ENCODE data around the gene ZNF683.

ZNF683 gene

DNA sequence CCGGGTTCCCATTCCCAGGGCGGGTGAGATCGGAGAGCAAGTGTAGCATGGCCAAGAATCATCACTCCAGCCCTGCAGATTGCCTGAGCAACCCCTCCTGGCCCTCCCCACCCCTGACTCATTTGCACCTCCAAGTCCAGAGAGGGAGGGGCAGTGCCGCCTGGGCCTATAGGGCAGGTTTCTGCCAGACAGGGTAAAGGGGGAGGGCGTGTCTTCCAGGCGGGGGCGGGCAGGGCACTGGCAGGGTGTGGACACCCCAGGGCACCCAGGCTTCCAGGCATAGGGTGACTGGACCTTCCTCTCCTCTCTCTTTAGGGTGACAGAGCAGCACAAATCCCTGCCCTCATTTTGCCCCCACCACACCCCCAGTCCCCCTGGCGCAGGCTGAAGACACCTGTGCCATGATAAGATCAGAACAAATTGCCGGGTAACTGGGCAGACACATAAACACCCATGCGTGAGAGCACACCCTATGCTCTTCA lies 15.4 kb downstream of the ZNF683 start:
- no peak for DNase-seq

DNA sequence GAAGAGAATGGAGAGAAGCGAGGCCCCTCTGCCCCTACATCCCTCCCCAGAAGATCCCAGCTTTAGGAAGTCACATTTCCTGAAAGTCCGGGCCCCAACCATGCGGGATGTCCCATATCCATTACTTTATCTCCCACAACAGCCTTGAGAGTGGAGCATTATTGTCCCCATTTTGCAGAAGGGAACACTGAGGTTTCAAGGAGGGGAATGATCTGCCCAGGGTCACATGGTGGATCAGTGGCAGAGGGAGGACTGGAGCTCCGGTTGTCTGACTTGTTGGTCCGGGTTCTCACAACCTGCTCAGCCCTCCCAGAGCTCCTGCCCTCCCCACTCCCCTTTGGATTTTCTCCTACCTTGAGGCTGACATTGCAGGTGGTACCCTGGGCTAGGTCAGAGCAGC lies 16.4 kb downstream of the ZNF683 start:
- DNase-seq: no peak

- no peak for DNase-seq
These were observed 17.6 kb downstream of the ZNF683 start for GRCh38 chr1:26354972-26355371.

- no peak for DNase-seq
These were observed 18.4 kb downstream of the ZNF683 start, which contains the start of gene CRYBG2 for GRCh38 chr1:26353976-26354820. CRYBG2 (minus strand) TSS chr1:26354130; CDS start chr1:26346657, 7,473 bp downstream.

DNA sequence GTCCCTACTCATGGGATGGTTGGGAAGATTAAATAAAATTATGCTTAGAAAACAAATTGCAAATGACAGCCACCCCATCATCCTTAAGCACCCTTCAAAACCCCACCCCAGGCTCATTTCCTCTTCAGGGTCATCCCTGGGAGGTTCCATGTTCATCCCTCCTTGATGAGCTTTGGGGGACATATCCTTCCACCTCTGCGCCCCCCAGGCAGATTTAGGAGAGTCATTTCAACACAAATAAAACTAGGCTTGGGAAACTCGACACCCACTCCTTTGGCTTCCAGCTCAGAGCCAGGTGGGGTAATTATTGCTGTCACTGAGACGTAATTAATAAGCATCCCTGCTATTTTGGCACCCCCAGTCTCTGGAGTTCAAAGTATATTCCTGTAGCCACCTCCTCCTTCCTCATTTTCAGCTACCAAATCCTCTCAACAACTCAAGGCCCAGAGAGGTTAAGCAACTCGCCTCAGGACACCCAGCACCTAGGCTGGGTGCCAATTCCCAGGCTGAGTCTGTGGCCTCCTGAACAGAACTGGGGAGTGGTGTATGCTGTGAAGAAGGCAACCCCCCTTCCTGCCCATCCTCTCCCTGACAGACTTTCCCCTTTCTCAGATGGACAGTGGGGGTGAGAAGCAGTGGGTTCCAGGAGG lies 19.2 kb downstream of the ZNF683 start:
- no peak for DNase-seq

GRCh38 chr1:26352338-26352679 lies 20.2 kb downstream of the ZNF683 start:
- DNase-seq: no peak

GRCh38 chr1:26351590-26352337 lies 20.8 kb downstream of the ZNF683 start:
- DNase-seq: no peak

DNA sequence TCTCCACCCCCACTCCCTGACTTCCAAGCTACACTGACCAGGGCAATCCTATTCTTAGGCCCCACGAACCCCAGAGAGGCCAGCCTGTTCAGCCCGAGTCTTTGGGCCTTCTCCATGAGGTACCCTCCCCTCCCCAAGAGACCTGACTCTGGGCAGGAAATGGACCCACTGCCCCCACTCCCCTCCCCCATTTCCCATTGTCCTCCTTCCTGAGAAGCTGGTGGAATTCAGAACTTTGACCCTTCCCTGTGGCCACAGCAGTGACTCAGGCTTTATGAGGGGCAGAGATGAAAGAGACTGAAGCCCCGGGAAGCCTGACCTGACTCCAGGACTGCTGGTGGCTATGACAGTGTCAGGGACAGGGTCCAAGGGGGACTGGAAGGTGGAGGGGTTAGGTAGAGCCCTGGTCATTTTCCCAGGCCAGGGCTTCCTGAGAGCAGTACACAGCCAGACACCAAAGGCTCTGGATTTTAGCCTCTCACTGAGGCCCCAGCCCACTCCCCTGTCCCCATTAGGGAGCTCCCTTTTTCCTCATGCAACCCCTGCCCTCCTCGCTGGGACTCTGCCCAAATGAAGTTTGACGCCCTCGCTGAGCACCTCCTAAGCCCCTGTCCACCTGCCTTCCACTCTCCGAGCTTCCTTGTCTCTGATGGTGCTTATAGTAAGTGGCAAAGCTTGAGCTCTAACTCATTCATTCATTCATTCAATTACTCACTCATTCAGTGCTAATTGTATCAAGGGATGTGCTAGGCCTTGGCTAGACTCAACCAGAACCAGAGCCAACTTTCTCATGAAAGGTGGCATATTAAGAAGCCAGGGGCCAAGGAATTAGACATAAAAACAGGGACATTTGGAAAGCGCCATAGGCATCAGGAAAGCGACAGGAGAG lies 21.6 kb downstream of the ZNF683 start:
- no peak for DNase-seq

GRCh38 chr1:26350343-26350700 lies 22.2 kb downstream of the ZNF683 start:
- DNase-seq: no peak

GRCh38 chr1:26349877-26350244 lies 22.7 kb downstream of the ZNF683 start:
- no peak for DNase-seq

DNA sequence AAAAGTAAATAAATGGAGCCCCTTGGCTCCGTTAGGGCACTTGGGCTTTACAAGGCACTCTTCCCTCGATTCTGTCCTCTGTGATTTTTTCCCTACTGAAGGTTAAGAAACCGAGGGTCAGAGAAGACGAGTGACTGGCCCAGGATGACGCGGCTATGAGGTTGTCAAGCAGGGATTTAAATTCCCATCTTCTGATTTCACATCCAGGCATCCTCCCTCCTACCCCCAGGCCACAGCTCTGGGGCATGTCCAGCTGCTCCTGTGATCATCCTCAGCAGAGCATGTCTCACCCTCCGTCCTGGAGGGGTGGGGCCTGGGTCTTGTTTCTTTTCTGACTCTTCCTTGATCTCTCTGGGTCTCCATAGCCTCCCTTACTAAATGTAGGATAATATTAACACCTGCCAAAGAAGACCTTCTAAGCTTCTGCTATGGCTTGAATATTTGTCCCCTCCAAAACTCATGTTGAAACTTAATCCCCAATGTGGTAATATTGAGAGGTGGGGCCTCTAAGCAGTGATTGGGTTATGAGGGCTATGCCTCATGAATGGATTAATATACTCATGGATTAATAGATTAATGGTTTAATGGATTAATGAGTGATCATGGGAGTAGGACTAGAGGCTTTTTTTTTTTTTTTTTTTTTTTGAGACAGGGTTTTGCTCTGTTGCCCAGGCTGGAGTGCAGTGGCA lies 23.2 kb downstream of the ZNF683 start:
- no peak for DNase-seq

GRCh38 chr1:26346274-26347033 lies 26.1 kb downstream of the ZNF683 start:
- DNase-seq: no peak

- DNase-seq: no peak
These were observed 26.8 kb downstream of the ZNF683 start for GRCh38 chr1:26345718-26346117.

DNA sequence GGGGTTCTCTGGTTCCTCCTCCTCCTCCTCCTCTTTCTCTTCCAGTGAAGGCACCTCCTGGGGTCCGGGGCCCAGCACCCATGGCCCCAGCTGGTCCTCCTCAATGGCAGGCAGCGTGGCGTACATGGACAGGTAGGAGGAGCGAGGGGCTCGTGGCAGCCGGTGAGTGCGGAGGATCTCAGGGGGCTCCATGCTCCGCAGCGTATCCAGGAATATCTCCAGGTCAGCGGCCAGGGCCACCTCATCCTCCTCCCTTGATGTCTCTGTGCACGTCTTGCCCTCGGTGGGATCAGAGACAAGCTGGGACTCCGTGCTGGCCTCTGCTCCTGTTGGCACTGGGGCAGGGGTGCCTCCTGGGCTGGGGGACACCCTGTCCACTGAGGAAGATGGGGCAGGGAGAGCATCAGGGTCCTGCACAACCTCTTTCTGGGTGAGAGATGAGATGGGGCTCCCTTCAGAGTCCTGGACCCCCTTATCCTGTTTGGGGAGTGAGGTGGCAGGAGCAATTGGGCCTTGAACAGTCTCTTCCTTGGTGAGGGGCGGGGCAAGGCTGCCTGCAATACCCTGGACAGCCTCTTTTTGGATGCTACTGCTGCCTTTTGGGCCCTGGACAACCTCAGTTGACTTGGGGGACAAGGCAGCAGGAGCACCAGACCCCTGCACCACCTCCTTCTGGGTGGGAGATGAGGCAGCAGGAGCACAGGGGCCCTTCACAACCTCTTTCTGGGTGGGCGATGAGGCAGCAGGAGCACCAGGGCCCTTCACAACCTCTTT lies 28.2 kb downstream of the ZNF683 start:
- no peak for DNase-seq

DNA sequence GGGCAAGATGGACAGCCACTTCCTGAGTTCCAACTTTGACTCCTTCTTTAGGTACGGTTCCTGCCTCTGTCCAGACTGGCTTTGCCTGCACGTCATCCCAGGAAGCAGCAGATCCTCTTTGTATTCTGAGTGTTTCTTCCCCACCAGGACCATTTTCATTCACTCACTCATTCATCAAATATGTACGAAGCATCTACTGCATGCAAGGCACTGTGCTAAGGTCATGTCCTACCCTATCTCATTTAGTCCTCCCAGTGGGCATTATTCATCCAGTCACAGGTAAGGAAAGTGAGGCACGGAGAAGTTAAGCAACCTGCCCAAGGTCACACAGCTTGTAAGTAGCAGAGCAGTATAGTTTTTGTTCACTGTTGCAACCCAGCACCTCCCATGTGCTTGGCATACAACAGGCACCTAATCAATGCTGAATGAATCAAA lies 32.5 kb downstream of the ZNF683 start:
- no peak for DNase-seq

- no peak for DNase-seq
These were observed 33.9 kb downstream of the ZNF683 start for GRCh38 chr1:26338670-26339069.

DNA sequence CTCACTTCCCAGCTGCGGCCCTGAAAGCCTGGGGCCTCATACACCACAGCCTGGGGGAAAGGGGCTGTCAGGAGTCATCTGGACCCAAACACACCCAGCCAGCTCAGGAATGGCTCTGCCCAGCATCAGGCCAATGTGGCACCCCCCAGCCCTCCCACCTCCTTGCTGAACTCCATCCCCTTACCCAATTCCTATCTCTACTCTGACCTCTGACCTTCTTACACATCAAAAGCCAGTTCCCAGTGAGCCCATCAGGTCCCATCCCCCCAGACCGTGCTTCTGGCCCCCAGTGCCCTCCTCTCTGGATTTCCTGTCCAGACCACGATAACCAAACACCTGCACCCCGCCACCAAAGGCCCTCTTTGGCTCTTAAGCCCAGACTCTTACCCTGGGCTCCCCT lies 34.9 kb downstream of the ZNF683 start:
- no peak for DNase-seq

- DNase-seq: no peak
These were observed 35.4 kb downstream of the ZNF683 start for GRCh38 chr1:26337206-26337535.

GRCh38 chr1:26336477-26337205 lies 35.9 kb downstream of the ZNF683 start:
- DNase-seq: no peak
